HepG2 (cell line): ENCODE data around the gene LRSAM1. TPM values are rescaled to one million over a fixed set of nuclear protein-coding genes. Genes with fewer than 3 reads are reported as not detected.

ENCODE experiments used
- ATAC-seq: fragments of 200-7000 bp; cut with Tn5 transposase; 3 replicates; pipeline ENCODE4 v1.9.1; 2020; ENCODE audit warnings: mild to moderate bottlenecking, moderate library complexity
- BruUV-seq: library from RNA; stranded (reverse); fragments of 400-500 nt; replicated peaks from 2 replicates; lab custom pipeline; 2021; lab: Mats Ljungman, UMichigan
- CTCF ChIA-PET: fragments of 300-600 bp; formaldehyde crosslinking; extraction: SDS; loops from one replicate; lab custom pipeline; 2021; ENCODE audit warnings: low total read pairs, inconsistent platforms, low intra/inter-chr PET ratio; lab: Yijun Ruan, JAX
- POLR2A ChIA-PET: fragments of 350-600 bp; sonication (Branson Sonifier 250); formaldehyde crosslinking; loops from one replicate; lab custom pipeline; 2020; ENCODE audit warnings: antibody characterized with exemption, inconsistent platforms; lab: Yijun Ruan, JAX
- DNase-seq: peaks from one replicate; pipeline ENCODE4 v3.0.0-alpha.2; 2015; ENCODE audit warnings: low spot score
- FAIRE-seq: peaks from 3 replicates; lab custom pipeline; 2011; peaks lifted over from hg19 to GRCh38; lab: Jason Lieb, UNC
- H2AFZ ChIP-seq: one replicate; pipeline ENCODE4 v1.6.1; 2011; ENCODE audit warnings: low read length, inconsistent platforms
- H3K27ac ChIP-seq: fragments of 300-600 bp; 3 replicates; pipeline ENCODE4 v1.8.0; 2011; ENCODE audit warnings: mixed run types, mild to moderate bottlenecking, mixed read lengths, low read length, inconsistent platforms; ENCODE audit not compliant: insufficient read depth; ENCODE audit errors: extremely low read length
- H3K27me3 ChIP-seq, 2 experiments: fragments of 200-600 bp in 1 of 2; 2 replicates in 1 of 2; 3 replicates in 1 of 2; pipeline versions ENCODE4 v1.6.0 to v1.8.0; 2011; ENCODE audit warnings: low read length in 2 of 2, mild to moderate bottlenecking in 2 of 2, moderate library complexity in 2 of 2, inconsistent platforms in 1 of 2; ENCODE audit not compliant: insufficient read depth in 2 of 2, control insufficient read depth in 1 of 2
- H3K36me3 ChIP-seq, 2 experiments: fragments of 200-600 bp in 1 of 2; replicated peaks in 1 of 2; 2 replicates in 1 of 2; 3 replicates in 1 of 2; pipeline versions ENCODE4 v1.5.1 to v1.8.0; 2011; ENCODE audit warnings: low read length in 2 of 2, inconsistent platforms in 1 of 2; ENCODE audit not compliant: insufficient read depth in 2 of 2, control insufficient read depth in 1 of 2
- H3K4me1 ChIP-seq: 2 replicates; pipeline ENCODE4 v1.5.1; 2012; ENCODE audit warnings: low read length, inconsistent platforms; ENCODE audit not compliant: insufficient read depth
- H3K4me2 ChIP-seq: 2 replicates; pipeline ENCODE4 v1.6.0; 2011; ENCODE audit warnings: low read depth, low read length, inconsistent platforms
- H3K4me3 ChIP-seq, 3 experiments: fragments of 200-600 bp in 1 of 3; sonication (generic), shearing (Covaris generic) in 1 of 3; replicated peaks in 1 of 3; 2 replicates each; pipeline ENCODE4 v1.5.1; 2011 to 2016; ENCODE audit warnings: low read length in 3 of 3, inconsistent platforms in 2 of 3, low read depth in 2 of 3, mild to moderate bottlenecking in 2 of 3, control low read depth in 1 of 3, mixed read lengths in 1 of 3; ENCODE audit not compliant: insufficient read depth in 1 of 3
- H3K79me2 ChIP-seq: one replicate; pipeline ENCODE4 v1.6.1; 2011; ENCODE audit warnings: low read length, inconsistent platforms; ENCODE audit not compliant: insufficient read depth
- H3K9ac ChIP-seq: 2 replicates; pipeline ENCODE4 v1.6.0; 2011; ENCODE audit warnings: mild to moderate bottlenecking, low read depth, low read length, inconsistent platforms; ENCODE audit not compliant: insufficient read depth
- H3K9me3 ChIP-seq: 2 replicates; pipeline ENCODE4 v1.5.1; 2012; ENCODE audit warnings: mild to moderate bottlenecking, low read length
- H4K20me1 ChIP-seq: 2 replicates; pipeline ENCODE4 v1.6.0; 2011; ENCODE audit warnings: inconsistent platforms, mild to moderate bottlenecking, low read length, moderate library complexity; ENCODE audit not compliant: insufficient read depth
- CEBPB ChIP-seq: IDR thresholded peaks from 2 replicates; pipeline ENCODE4 v1.6.1; 2011; ENCODE audit warnings: low read depth, low read length, improper control_type of control experiment, borderline replicate concordance
- FOXC1 ChIP-seq: sonication (generic); formaldehyde crosslinking; IDR thresholded peaks from 2 replicates; pipeline ENCODE4 v1.8.0; 2022; ENCODE audit warnings: mild to moderate bottlenecking, missing genetic modification reagents, borderline replicate concordance
- HMG20A ChIP-seq: IDR thresholded peaks from 2 replicates; pipeline ENCODE4 v1.6.1; 2016; ENCODE audit warnings: borderline replicate concordance
- HNRNPL ChIP-seq: fragments of 200-400 bp; formaldehyde crosslinking; IDR thresholded peaks from 2 replicates; pipeline ENCODE4 v1.6.1; 2017; ENCODE audit warnings: mild to moderate bottlenecking, low read depth, low read length
- RAD51 ChIP-seq: fragments of 450-650 bp; IDR thresholded peaks from 2 replicates; pipeline ENCODE4 v1.6.1; 2016; ENCODE audit warnings: borderline replicate concordance
- RARA ChIP-seq: IDR thresholded peaks from 2 replicates; pipeline ENCODE4 v1.6.1; 2016; ENCODE audit warnings: missing genetic modification reagents, missing compliant biosample characterization
- SCMH1 ChIP-seq: sonication (generic); formaldehyde crosslinking; IDR thresholded peaks from 2 replicates; pipeline ENCODE4 v1.9.0; 2021; ENCODE audit warnings: missing genetic modification reagents, mild to moderate bottlenecking, borderline replicate concordance
- WGBS: methylation state at CpG from one replicate; pipeline ENCODE4 v1.1.6; 2017; ENCODE audit warnings: low lambda C conversion rate; 5-methylcytosine and 5-hydroxymethylcytosine counted together
- in situ Hi-C: cut with HindIII; loops from 2 replicates; pipeline ENCODE4 v1.10.0; 2017; ENCODE audit warnings: low pct_unique_long_range_greater_than_20kb; ENCODE audit not compliant: extremely low pct_ligation_motif_present
- intact Hi-C: fragments of 100-400 bp; cut with micrococcal nuclease; formaldehyde crosslinking; loops from one replicate; pipeline ENCODE4 v1.10.0; 2022; ENCODE audit not compliant: unreplicated experiment
- polyA plus RNA-seq, 8 experiments: library from polyadenylated mRNA; depleted of rRNA in 3 of 8; stranded (reverse) in 7 of 8; unstranded in 1 of 8; fragments of >200 nt; fragmentation: Illumina TruSeq in 4 of 8; extraction: Trizol in 4 of 8; gene quantifications; 2 replicates each; pipeline versions ENCODE4 v1.2.1 to v1.2.3, GENCODE V29; 2011 to 2016; ENCODE audit warnings: low read depth in 4 of 8, missing spikeins in 1 of 8, mixed read lengths in 1 of 8; ENCODE audit not compliant: insufficient read depth in 1 of 8
- total RNA-seq, 5 experiments: library from RNA; depleted of rRNA; stranded (reverse); fragments of >200 nt; fragmentation: Illumina TruSeq; extraction: Trizol; gene quantifications; 2 replicates each; pipeline ENCODE4 v1.2.3, GENCODE V29; 2016; ENCODE audit warnings: low read depth in 1 of 5
- TF ChIP-seq, protein P1 (sequence below): sonication (generic); formaldehyde crosslinking; IDR thresholded peaks from 2 replicates; pipeline ENCODE4 v1.4.0; 2020; ENCODE audit warnings: missing genetic modification reagents
- TF ChIP-seq, protein P2 (sequence below): sonication (generic); formaldehyde crosslinking; IDR thresholded peaks from 2 replicates; pipeline ENCODE4 v1.4.0; 2020; ENCODE audit warnings: missing genetic modification reagents, mild to moderate bottlenecking, borderline replicate concordance
- TF ChIP-seq, protein P3 (sequence below): sonication (generic); formaldehyde crosslinking; IDR thresholded peaks from 2 replicates; pipeline ENCODE4 v1.5.0; 2020; ENCODE audit warnings: mild to moderate bottlenecking, missing genetic modification reagents, borderline replicate concordance

The LRSAM1 gene
- total and polyA plus RNA-seq, 2 of the 13 experiments (the other 11 are each of a cell fraction or from before 2014, with no cell fraction given): 8.7 to 10.2 TPM

DNA sequence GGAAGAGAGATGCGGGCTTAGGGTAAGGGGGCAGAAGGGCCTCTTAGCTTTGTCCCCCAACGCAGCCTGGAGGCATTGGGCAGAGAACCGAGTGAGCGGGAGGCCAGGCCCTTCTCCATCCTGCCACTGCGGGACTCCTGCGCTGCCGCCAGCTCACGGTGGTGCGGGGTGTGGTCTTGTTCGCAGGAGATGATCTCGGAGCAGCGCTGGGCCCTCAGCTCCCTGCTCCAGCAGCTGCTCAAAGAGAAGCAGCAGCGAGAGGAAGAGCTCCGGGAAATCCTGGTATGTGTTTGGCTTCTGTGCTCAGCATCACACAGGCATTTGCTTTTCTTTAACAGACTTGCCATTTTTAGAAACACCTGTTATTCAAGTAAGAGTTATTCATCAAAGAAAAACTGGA lies 41.3 kb downstream of the LRSAM1 start (continued):
- TF ChIP-seq SCMH1 (no peak), HMG20A (CRISPR knock-in tag) (no peak), CEBPB (no peak)
- TF ChIP-seq, protein P1, sequence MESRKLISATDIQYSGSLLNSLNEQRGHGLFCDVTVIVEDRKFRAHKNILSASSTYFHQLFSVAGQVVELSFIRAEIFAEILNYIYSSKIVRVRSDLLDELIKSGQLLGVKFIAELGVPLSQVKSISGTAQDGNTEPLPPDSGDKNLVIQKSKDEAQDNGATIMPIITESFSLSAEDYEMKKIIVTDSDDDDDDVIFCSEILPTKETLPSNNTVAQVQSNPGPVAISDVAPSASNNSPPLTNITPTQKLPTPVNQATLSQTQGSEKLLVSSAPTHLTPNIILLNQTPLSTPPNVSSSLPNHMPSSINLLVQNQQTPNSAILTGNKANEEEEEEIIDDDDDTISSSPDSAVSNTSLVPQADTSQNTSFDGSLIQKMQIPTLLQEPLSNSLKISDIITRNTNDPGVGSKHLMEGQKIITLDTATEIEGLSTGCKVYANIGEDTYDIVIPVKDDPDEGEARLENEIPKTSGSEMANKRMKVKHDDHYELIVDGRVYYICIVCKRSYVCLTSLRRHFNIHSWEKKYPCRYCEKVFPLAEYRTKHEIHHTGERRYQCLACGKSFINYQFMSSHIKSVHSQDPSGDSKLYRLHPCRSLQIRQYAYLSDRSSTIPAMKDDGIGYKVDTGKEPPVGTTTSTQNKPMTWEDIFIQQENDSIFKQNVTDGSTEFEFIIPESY (CRISPR knock-in tag): no peak

DNA sequence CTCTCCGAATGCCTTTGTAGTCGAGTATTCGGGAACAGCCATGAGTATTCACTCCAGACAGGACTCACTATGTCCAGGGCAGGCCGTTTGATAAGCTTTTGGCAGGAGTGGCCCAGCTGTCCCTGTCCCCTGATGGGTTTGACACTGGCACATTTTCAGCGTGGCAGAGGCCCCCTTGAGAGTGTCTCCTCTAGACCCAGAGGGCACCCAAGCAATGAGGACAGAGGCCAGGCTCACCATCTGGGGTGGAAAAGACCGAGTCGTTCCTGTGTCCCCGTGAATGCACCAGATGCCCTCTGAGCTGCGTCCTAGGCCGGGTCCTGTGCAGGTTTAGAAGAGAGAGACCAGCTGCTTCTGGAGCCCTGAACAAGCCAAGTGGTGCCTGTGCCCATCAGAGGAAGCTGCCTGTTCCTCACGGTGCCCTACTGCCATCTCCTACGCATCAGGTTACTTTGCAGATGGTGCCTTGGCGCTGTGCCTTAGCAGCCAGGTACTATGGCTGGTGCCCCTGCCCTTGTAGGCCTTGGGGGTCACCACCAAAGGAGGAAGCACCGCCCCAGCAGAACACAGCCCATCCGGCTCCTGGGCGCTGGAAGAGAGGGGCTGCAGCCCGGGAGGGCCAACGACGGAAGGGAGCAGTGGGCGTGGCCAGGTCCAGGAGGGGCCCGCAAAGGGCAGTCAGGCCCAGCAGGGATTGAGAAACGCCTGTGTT lies 42.4 kb downstream of the LRSAM1 start:
- peaks cover 9 to 37% of the 10 kb centered on the region in 2 experiments for H3K36me3 ChIP-seq
- ATAC-seq: no peak
- no peaks in the 10 kb centered on the region for H3K79me2 ChIP-seq
- no peaks in the 10 kb centered on the region for H4K20me1 ChIP-seq
- no peaks in the 10 kb centered on the region for H3K4me1 ChIP-seq
- BruUV-seq: no TSS peak
- no peak overlapping the region for H3K27ac ChIP-seq
- no peak overlapping the region for H3K9ac ChIP-seq
- intact Hi-C loops (no loop called here), in situ Hi-C loops (no loop called here)
- H3K4me3 ChIP-seq: no peak overlapping the region
- CTCF ChIA-PET: no interaction called here
- POLR2A ChIA-PET: no interaction called here
- no peak for DNase-seq
- no peak overlapping the region for H3K4me2 ChIP-seq
- no peak for FAIRE-seq
- H3K27me3 ChIP-seq: no peaks in the 10 kb centered on the region
- WGBS: 91% methylated on average over 4 of the region's 22 CpGs
- H2AFZ ChIP-seq: no peak overlapping the region
- H3K9me3 ChIP-seq: no peaks in the 10 kb centered on the region
- TF ChIP-seq, protein P2, sequence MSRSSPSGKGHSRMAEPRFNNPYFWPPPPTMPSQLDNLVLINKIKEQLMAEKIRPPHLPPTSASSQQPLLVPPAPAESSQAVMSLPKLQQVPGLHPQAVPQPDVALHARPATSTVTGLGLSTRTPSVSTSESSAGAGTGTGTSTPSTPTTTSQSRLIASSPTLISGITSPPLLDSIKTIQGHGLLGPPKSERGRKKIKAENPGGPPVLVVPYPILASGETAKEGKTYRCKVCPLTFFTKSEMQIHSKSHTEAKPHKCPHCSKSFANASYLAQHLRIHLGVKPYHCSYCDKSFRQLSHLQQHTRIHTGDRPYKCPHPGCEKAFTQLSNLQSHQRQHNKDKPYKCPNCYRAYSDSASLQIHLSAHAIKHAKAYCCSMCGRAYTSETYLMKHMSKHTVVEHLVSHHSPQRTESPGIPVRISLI: no peak
- TF ChIP-seq RARA (CRISPR knock-in tag) (no peak), HNRNPL (no peak), RAD51 (no peak), FOXC1 (no peak)
- TF ChIP-seq, protein P3, sequence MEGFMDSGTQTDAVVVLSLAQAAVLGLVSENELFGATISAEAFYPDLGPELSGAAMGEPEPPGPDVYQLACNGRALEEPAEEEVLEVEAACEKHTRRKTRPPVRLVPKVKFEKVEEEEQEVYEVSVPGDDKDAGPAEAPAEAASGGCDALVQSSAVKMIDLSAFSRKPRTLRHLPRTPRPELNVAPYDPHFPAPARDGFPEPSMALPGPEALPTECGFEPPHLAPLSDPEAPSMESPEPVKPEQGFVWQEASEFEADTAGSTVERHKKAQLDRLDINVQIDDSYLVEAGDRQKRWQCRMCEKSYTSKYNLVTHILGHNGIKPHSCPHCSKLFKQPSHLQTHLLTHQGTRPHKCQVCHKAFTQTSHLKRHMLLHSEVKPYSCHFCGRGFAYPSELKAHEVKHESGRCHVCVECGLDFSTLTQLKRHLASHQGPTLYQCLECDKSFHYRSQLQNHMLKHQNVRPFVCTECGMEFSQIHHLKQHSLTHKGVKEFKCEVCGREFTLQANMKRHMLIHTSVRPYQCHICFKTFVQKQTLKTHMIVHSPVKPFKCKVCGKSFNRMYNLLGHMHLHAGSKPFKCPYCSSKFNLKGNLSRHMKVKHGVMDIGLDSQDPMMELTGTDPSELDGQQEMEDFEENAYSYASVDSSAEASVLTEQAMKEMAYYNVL: no peak
